K562 (cell line): ENCODE results near the gene LARP4B. TPM values are rescaled to one million over a fixed set of nuclear protein-coding genes. Genes with fewer than 3 reads are reported as not detected.

Source experiments
- ATAC-seq: fragments of 200-7000 bp; cut with Tn5 transposase; 3 replicates; pipeline ENCODE4 v1.9.1; 2020; ENCODE audit warnings: moderate library complexity
- BruUV-seq: library from RNA; stranded (reverse); fragments of 400-500 nt; replicated peaks from 2 replicates; lab custom pipeline; 2021; lab: Mats Ljungman, UMichigan
- CTCF ChIA-PET: fragments of 300-600 bp; formaldehyde crosslinking; extraction: SDS; loops from one replicate; lab custom pipeline; 2021; ENCODE audit warnings: low intra/inter-chr PET ratio; lab: Yijun Ruan, JAX
- POLR2A ChIA-PET: fragments of 300-600, 350-650 bp; sonication (Branson Sonifier 250); formaldehyde crosslinking; extraction: SDS; loops from one replicate; lab custom pipeline; 2021; ENCODE audit warnings: antibody characterized with exemption, inconsistent platforms; lab: Yijun Ruan, JAX
- DNase-seq, 4 experiments: peaks; one replicate each; pipeline versions ENCODE4 v3.0.0 to v3.0.0-alpha.2; 2011 to 2018; ENCODE audit warnings: low spot score in 3 of 4, mixed read lengths in 3 of 4; ENCODE audit errors: extremely low read depth in 1 of 4
- FAIRE-seq: peaks from 2 replicates; lab custom pipeline; 2011; peaks lifted over from hg19 to GRCh38; lab: Jason Lieb, UNC
- H2AFZ ChIP-seq: 2 replicates; pipeline ENCODE4 v1.6.0; 2011; ENCODE audit warnings: low read depth, low read length, control low read depth, inconsistent platforms
- H3K27ac ChIP-seq: fragments of 200-600 bp; 3 replicates; pipeline ENCODE4 v1.8.0; 2011; ENCODE audit warnings: low read depth, mild to moderate bottlenecking, control low read depth, inconsistent platforms, low read length, moderate library complexity, mixed read lengths; ENCODE audit errors: extremely low read depth
- H3K27me3 ChIP-seq, 2 experiments: fragments of 300-600 bp in 1 of 2; 2 replicates in 1 of 2; 3 replicates in 1 of 2; pipeline versions ENCODE4 v1.6.0 to v1.8.0; 2011; ENCODE audit warnings: inconsistent platforms in 2 of 2, low read length in 2 of 2, mild to moderate bottlenecking in 1 of 2, mixed read lengths in 1 of 2, moderate library complexity in 1 of 2; ENCODE audit not compliant: control insufficient read depth in 2 of 2, insufficient read depth in 2 of 2
- H3K36me3 ChIP-seq: fragments of 300-600 bp; 3 replicates; pipeline ENCODE4 v1.8.0; 2011; ENCODE audit warnings: mild to moderate bottlenecking, low read length, inconsistent platforms; ENCODE audit not compliant: control insufficient read depth, insufficient read depth
- H3K4me1 ChIP-seq, 2 experiments: fragments of 200-600 bp in 1 of 2; replicated peaks in 1 of 2; 2 replicates in 1 of 2; 3 replicates in 1 of 2; pipeline versions ENCODE4 v1.5.1 to v1.8.0; 2011; ENCODE audit warnings: inconsistent platforms in 2 of 2, low read length in 2 of 2, mild to moderate bottlenecking in 1 of 2, mixed read lengths in 1 of 2, moderate library complexity in 1 of 2; ENCODE audit not compliant: control insufficient read depth in 2 of 2, insufficient read depth in 2 of 2
- H3K4me2 ChIP-seq: 2 replicates; pipeline ENCODE4 v1.6.1; 2011; ENCODE audit warnings: low read length, control low read depth, inconsistent platforms, mixed read lengths; ENCODE audit not compliant: insufficient read depth
- H3K4me3 ChIP-seq: fragments of 200-600 bp; sonication (generic), shearing (Covaris generic); 2 replicates; pipeline ENCODE4 v1.5.1; 2016; ENCODE audit warnings: control low read depth, inconsistent platforms
- H3K79me2 ChIP-seq: fragments of 200-600 bp; 3 replicates; pipeline ENCODE4 v1.8.0; 2011; ENCODE audit warnings: low read length, inconsistent platforms; ENCODE audit not compliant: control insufficient read depth, insufficient read depth
- H3K9ac ChIP-seq, 2 experiments: 2 replicates each; pipeline versions ENCODE4 v1.6.0 to v1.6.1; 2011; ENCODE audit warnings: low read depth in 2 of 2, low read length in 2 of 2, control low read depth in 1 of 2, inconsistent platforms in 1 of 2, mild to moderate bottlenecking in 1 of 2, mixed read lengths in 1 of 2; ENCODE audit not compliant: insufficient read depth in 1 of 2
- H3K9me1 ChIP-seq: one replicate; pipeline ENCODE4 v1.6.0; 2011; ENCODE audit warnings: inconsistent platforms, mild to moderate bottlenecking, low read length, moderate library complexity; ENCODE audit not compliant: control insufficient read depth, insufficient read depth
- H3K9me3 ChIP-seq: replicated peaks from 2 replicates; pipeline ENCODE4 v1.5.1; 2011; ENCODE audit warnings: low read depth, low read length, inconsistent platforms; ENCODE audit not compliant: control insufficient read depth, insufficient read depth
- H4K20me1 ChIP-seq: replicated peaks from 2 replicates; pipeline ENCODE4 v1.6.1; 2011; ENCODE audit warnings: low read length, inconsistent platforms, mixed read lengths; ENCODE audit not compliant: control insufficient read depth, insufficient read depth
- ATF2 ChIP-seq: sonication (generic); formaldehyde crosslinking; IDR thresholded peaks from 2 replicates; pipeline ENCODE4 v1.8.1; 2022; ENCODE audit warnings: missing genetic modification reagents
- DPF2 ChIP-seq: fragments of 450-650 bp; IDR thresholded peaks from 2 replicates; pipeline ENCODE4 v1.6.1; 2016
- HMGN3 ChIP-seq: IDR thresholded peaks from 2 replicates; pipeline ENCODE4 v1.6.1; 2011; ENCODE audit warnings: borderline replicate concordance, low read depth, mild to moderate bottlenecking, mixed read lengths, low read length; ENCODE audit not compliant: insufficient read length; ENCODE audit errors: extremely low read depth
- KDM1A ChIP-seq, 2 experiments: fragments of 450-650 bp; IDR thresholded peaks; 2 replicates each; pipeline ENCODE4 v1.6.1; 2016; ENCODE audit warnings: mild to moderate bottlenecking in 2 of 2
- TAF1 ChIP-seq: IDR thresholded peaks from 2 replicates; pipeline ENCODE4 v1.6.1; 2011; ENCODE audit warnings: mild to moderate bottlenecking, low read length, moderate library complexity; ENCODE audit not compliant: insufficient read depth, control insufficient read depth, severe bottlenecking; ENCODE audit errors: extremely low read depth
- ZNF436 ChIP-seq: fragments of 250-450, 450-650 bp; sonication (Bioruptor Pico); formaldehyde crosslinking; IDR thresholded peaks from 2 replicates; pipeline ENCODE4 v1.7.0; 2020; ENCODE audit warnings: mild to moderate bottlenecking
- WGBS: fragments of 100-300 bp; shearing (Covaris generic); methylation state at CpG from one replicate; pipeline ENCODE4 v1.1.6; 2016; ENCODE audit warnings: low coverage, mixed read lengths; ENCODE audit not compliant: insufficient coverage; ENCODE audit errors: missing lambda C conversion rate; 5-methylcytosine and 5-hydroxymethylcytosine counted together
- in situ Hi-C: fragments of 300-500 bp; cut with MboI; formaldehyde crosslinking; loops from 4 replicates; pipeline ENCODE4 v1.15.0; 2018; ENCODE audit warnings: inconsistent platforms, mixed read lengths
- intact Hi-C: fragments of 100-400 bp; cut with micrococcal nuclease; formaldehyde crosslinking; loops from 2 replicates; pipeline ENCODE4 v1.14.2; 2022
- polyA plus RNA-seq, 8 experiments: library from polyadenylated mRNA; depleted of rRNA in 4 of 8; stranded (reverse) in 5 of 8; unstranded in 3 of 8; fragments of >200 nt; fragmentation: Nextera tagmentation in 2 of 8; fragmentation: Illumina TruSeq in 1 of 8; extraction: Ambion mirVana in 2 of 8; extraction: Trizol in 1 of 8; gene quantifications; 2 replicates each; pipeline versions ENCODE4 v1.2.1 to v1.2.3, GENCODE V29; 2011 to 2014; ENCODE audit warnings: inconsistent platforms in 1 of 8, missing spikeins in 1 of 8
- total RNA-seq, 7 experiments: library from RNA; depleted of rRNA in 6 of 7; stranded (reverse); fragments of >200 nt in 6 of 7; fragmentation: Illumina TruSeq in 2 of 7; extraction: Trizol in 2 of 7; gene quantifications; 2 replicates each; pipeline versions ENCODE4 v1.2.1 to v1.2.3, GENCODE V29; 2011 to 2021; ENCODE audit warnings: low replicate concordance in 1 of 7
- TF ChIP-seq, protein P1 (sequence below): fragments of 450-650 bp; IDR thresholded peaks from 2 replicates; pipeline ENCODE4 v1.6.1; 2016; ENCODE audit warnings: low read depth, mild to moderate bottlenecking, moderate library complexity
- TF ChIP-seq, protein P2 (sequence below): fragments of 250-450 bp; sonication (Bioruptor Pico); IDR thresholded peaks from 2 replicates; pipeline ENCODE4 v1.8.0; 2021; ENCODE audit warnings: moderate library complexity, mild to moderate bottlenecking, inconsistent platforms
- TF ChIP-seq, protein P3 (sequence below): sonication (generic); formaldehyde crosslinking; IDR thresholded peaks from 2 replicates; pipeline ENCODE4 v1.8.0; 2022; ENCODE audit warnings: mild to moderate bottlenecking, missing genetic modification reagents

LARP4B gene
- total and polyA plus RNA-seq, 9 of the 15 experiments (the other 6 are each of a cell fraction or from before 2014, with no cell fraction given): 11.8 to 130 (median 42.6) TPM

DNA sequence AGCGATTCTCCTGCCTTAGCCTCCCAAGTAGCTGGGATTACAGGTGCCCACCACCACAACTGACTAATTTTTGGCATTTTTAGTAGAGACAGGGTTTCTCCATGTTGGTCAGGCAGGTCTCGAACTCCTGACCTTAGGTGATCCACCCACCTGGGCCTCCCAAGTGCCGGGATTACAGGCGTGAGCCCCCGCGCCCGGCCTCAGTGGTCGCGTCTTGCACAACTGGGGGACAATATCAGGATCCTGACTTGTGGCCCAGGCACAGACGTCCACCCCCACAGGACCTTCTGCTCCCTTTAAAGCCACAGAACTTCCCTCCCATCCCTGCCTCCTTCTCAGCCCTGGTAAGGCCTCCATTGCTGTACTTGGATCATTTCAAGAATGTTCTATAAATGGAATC lies 16.8 kb upstream of the LARP4B start:
- POLR2A ChIA-PET: interaction anchor here (0.8 to 1.1 kb wide), 3 partner anchors 9 to 38 kb away, joined by 3 read pairs; no protein-coding TSS in a partner anchor
- Histone ChIP-seq H3K27ac (no peak overlapping the region), H4K20me1 (no peaks in the 10 kb centered on the region), H3K9ac (no peak overlapping the region), H3K36me3 (no peaks in the 10 kb centered on the region), H3K9me3 (no peaks in the 10 kb centered on the region), H3K4me1 (peaks cover 0 to 7% of the 10 kb centered on the region in 2 experiments; a peak in 2 of 5 replicates), H3K4me2 (no peak overlapping the region), H3K9me1 (no peaks in the 10 kb centered on the region), H3K79me2 (no peaks in the 10 kb centered on the region), H3K27me3 (peaks cover 28 to 36% of the 10 kb centered on the region in 2 experiments), H2AFZ (no peak overlapping the region), H3K4me3 (no peak overlapping the region)
- CTCF ChIA-PET: no interaction called here
- ATAC-seq (no peak), DNase-seq (no peak), FAIRE-seq (no peak)
- BruUV-seq: no TSS peak
- in situ Hi-C loops: no loop called here
- 46% methylated on average over 7 of the region's 10 CpGs for WGBS
- TF ChIP-seq HMGN3: no peak
- TF ChIP-seq KDM1A (IDR thresholded peaks at IDR 0.05): no peak
- TF ChIP-seq, protein P1, sequence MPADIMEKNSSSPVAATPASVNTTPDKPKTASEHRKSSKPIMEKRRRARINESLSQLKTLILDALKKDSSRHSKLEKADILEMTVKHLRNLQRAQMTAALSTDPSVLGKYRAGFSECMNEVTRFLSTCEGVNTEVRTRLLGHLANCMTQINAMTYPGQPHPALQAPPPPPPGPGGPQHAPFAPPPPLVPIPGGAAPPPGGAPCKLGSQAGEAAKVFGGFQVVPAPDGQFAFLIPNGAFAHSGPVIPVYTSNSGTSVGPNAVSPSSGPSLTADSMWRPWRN: no peak
- no peak for TF ChIP-seq TAF1
- no peak for TF ChIP-seq ZNF436
- TF ChIP-seq, protein P2, sequence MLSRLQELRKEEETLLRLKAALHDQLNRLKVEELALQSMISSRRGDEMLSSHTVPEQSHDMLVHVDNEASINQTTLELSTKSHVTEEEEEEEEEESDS (CRISPR knock-in tag): no peak
- TF ChIP-seq DPF2: no peak
- TF ChIP-seq ATF2: no peak
- TF ChIP-seq, protein P3, sequence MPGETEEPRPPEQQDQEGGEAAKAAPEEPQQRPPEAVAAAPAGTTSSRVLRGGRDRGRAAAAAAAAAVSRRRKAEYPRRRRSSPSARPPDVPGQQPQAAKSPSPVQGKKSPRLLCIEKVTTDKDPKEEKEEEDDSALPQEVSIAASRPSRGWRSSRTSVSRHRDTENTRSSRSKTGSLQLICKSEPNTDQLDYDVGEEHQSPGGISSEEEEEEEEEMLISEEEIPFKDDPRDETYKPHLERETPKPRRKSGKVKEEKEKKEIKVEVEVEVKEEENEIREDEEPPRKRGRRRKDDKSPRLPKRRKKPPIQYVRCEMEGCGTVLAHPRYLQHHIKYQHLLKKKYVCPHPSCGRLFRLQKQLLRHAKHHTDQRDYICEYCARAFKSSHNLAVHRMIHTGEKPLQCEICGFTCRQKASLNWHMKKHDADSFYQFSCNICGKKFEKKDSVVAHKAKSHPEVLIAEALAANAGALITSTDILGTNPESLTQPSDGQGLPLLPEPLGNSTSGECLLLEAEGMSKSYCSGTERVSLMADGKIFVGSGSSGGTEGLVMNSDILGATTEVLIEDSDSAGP (CRISPR knock-in tag): no peak
- intact Hi-C loops: no loop called here
